C4-2B (cell line): Measurements from ENCODE around the gene NCAPG2.

Experiments used
- ZFX ChIP-seq: fragments of 450-650 bp; IDR thresholded peaks from 2 replicates; pipeline ENCODE4 v1.6.1; 2017
- TF ChIP-seq, protein P1 (sequence below): fragments of 450-650 bp; conservative IDR thresholded peaks from 2 replicates; pipeline ENCODE4 v1.5.1; 2017; ENCODE audit warnings: mild to moderate bottlenecking

DNA sequence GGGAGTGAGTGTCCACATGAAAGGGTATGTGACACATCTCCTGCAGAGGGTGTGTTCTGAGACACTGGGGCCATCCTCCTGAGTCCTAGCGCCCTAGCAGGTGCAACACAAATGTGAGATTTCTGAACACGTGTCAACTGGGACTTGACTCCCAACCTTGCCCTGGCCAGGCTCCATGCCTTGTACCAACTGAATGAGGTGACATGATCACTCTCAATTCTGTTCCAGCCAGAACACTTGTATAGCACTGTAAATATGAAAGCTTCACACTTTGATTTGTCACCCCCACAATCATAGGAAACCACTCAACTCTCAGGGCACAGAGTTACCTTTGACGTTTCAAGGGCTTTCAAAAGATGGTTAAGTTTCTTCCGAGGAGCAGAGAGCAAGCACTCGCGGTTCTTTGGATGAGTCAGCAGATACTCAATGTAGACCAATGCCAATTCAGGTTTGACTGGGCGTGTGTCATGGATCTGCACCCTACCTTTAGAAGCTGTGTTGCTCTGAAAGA lies 48.6 kb downstream of the NCAPG2 start:
- TF ChIP-seq ZFX = no peak
- TF ChIP-seq, protein P1, sequence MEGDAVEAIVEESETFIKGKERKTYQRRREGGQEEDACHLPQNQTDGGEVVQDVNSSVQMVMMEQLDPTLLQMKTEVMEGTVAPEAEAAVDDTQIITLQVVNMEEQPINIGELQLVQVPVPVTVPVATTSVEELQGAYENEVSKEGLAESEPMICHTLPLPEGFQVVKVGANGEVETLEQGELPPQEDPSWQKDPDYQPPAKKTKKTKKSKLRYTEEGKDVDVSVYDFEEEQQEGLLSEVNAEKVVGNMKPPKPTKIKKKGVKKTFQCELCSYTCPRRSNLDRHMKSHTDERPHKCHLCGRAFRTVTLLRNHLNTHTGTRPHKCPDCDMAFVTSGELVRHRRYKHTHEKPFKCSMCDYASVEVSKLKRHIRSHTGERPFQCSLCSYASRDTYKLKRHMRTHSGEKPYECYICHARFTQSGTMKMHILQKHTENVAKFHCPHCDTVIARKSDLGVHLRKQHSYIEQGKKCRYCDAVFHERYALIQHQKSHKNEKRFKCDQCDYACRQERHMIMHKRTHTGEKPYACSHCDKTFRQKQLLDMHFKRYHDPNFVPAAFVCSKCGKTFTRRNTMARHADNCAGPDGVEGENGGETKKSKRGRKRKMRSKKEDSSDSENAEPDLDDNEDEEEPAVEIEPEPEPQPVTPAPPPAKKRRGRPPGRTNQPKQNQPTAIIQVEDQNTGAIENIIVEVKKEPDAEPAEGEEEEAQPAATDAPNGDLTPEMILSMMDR = no peak
